K562 (cell line): Measurements from ENCODE around the gene PPP4C. TPM values are rescaled to one million over a fixed set of nuclear protein-coding genes. Genes with fewer than 3 reads are reported as not detected.

Experiments
- ATAC-seq: fragments of 200-7000 bp; cut with Tn5 transposase; 3 replicates; pipeline ENCODE4 v1.9.1; 2020; ENCODE audit warnings: moderate library complexity
- BruUV-seq: library from RNA; stranded (reverse); fragments of 400-500 nt; replicated peaks from 2 replicates; lab custom pipeline; 2021; lab: Mats Ljungman, UMichigan
- CTCF ChIA-PET: fragments of 300-600 bp; formaldehyde crosslinking; extraction: SDS; loops from one replicate; lab custom pipeline; 2021; ENCODE audit warnings: low intra/inter-chr PET ratio; lab: Yijun Ruan, JAX
- POLR2A ChIA-PET: fragments of 300-600, 350-650 bp; sonication (Branson Sonifier 250); formaldehyde crosslinking; extraction: SDS; loops from one replicate; lab custom pipeline; 2021; ENCODE audit warnings: antibody characterized with exemption, inconsistent platforms; lab: Yijun Ruan, JAX
- DNase-seq, 4 experiments: peaks; one replicate each; pipeline versions ENCODE4 v3.0.0 to v3.0.0-alpha.2; 2011 to 2018; ENCODE audit warnings: low spot score in 3 of 4, mixed read lengths in 3 of 4; ENCODE audit errors: extremely low read depth in 1 of 4
- FAIRE-seq: peaks from 2 replicates; lab custom pipeline; 2011; peaks lifted over from hg19 to GRCh38; lab: Jason Lieb, UNC
- H2AFZ ChIP-seq: 2 replicates; pipeline ENCODE4 v1.6.0; 2011; ENCODE audit warnings: low read depth, low read length, control low read depth, inconsistent platforms
- H3K27ac ChIP-seq: fragments of 200-600 bp; 3 replicates; pipeline ENCODE4 v1.8.0; 2011; ENCODE audit warnings: low read depth, mild to moderate bottlenecking, control low read depth, inconsistent platforms, low read length, moderate library complexity, mixed read lengths; ENCODE audit errors: extremely low read depth
- H3K27me3 ChIP-seq, 2 experiments: fragments of 300-600 bp in 1 of 2; 2 replicates in 1 of 2; 3 replicates in 1 of 2; pipeline versions ENCODE4 v1.6.0 to v1.8.0; 2011; ENCODE audit warnings: inconsistent platforms in 2 of 2, low read length in 2 of 2, mild to moderate bottlenecking in 1 of 2, mixed read lengths in 1 of 2, moderate library complexity in 1 of 2; ENCODE audit not compliant: control insufficient read depth in 2 of 2, insufficient read depth in 2 of 2
- H3K36me3 ChIP-seq: fragments of 300-600 bp; 3 replicates; pipeline ENCODE4 v1.8.0; 2011; ENCODE audit warnings: mild to moderate bottlenecking, low read length, inconsistent platforms; ENCODE audit not compliant: control insufficient read depth, insufficient read depth
- H3K4me1 ChIP-seq, 2 experiments: fragments of 200-600 bp in 1 of 2; replicated peaks in 1 of 2; 2 replicates in 1 of 2; 3 replicates in 1 of 2; pipeline versions ENCODE4 v1.5.1 to v1.8.0; 2011; ENCODE audit warnings: inconsistent platforms in 2 of 2, low read length in 2 of 2, mild to moderate bottlenecking in 1 of 2, mixed read lengths in 1 of 2, moderate library complexity in 1 of 2; ENCODE audit not compliant: control insufficient read depth in 2 of 2, insufficient read depth in 2 of 2
- H3K4me2 ChIP-seq: 2 replicates; pipeline ENCODE4 v1.6.1; 2011; ENCODE audit warnings: low read length, control low read depth, inconsistent platforms, mixed read lengths; ENCODE audit not compliant: insufficient read depth
- H3K4me3 ChIP-seq: fragments of 200-600 bp; sonication (generic), shearing (Covaris generic); 2 replicates; pipeline ENCODE4 v1.5.1; 2016; ENCODE audit warnings: control low read depth, inconsistent platforms
- H3K79me2 ChIP-seq: fragments of 200-600 bp; 3 replicates; pipeline ENCODE4 v1.8.0; 2011; ENCODE audit warnings: low read length, inconsistent platforms; ENCODE audit not compliant: control insufficient read depth, insufficient read depth
- H3K9ac ChIP-seq, 2 experiments: 2 replicates each; pipeline versions ENCODE4 v1.6.0 to v1.6.1; 2011; ENCODE audit warnings: low read depth in 2 of 2, low read length in 2 of 2, control low read depth in 1 of 2, inconsistent platforms in 1 of 2, mild to moderate bottlenecking in 1 of 2, mixed read lengths in 1 of 2; ENCODE audit not compliant: insufficient read depth in 1 of 2
- H3K9me1 ChIP-seq: one replicate; pipeline ENCODE4 v1.6.0; 2011; ENCODE audit warnings: inconsistent platforms, mild to moderate bottlenecking, low read length, moderate library complexity; ENCODE audit not compliant: control insufficient read depth, insufficient read depth
- H3K9me3 ChIP-seq: replicated peaks from 2 replicates; pipeline ENCODE4 v1.5.1; 2011; ENCODE audit warnings: low read depth, low read length, inconsistent platforms; ENCODE audit not compliant: control insufficient read depth, insufficient read depth
- H4K20me1 ChIP-seq: replicated peaks from 2 replicates; pipeline ENCODE4 v1.6.1; 2011; ENCODE audit warnings: low read length, inconsistent platforms, mixed read lengths; ENCODE audit not compliant: control insufficient read depth, insufficient read depth
- NFE2 ChIP-seq: IDR thresholded peaks from 2 replicates; pipeline ENCODE4 v1.6.1; 2014; ENCODE audit warnings: antibody characterized with exemption, low read depth
- NFRKB ChIP-seq: fragments of 450-650 bp; IDR thresholded peaks from 2 replicates; pipeline ENCODE4 v1.6.1; 2016; ENCODE audit warnings: low read depth
- PHB2 ChIP-seq: fragments of 450-650 bp; IDR thresholded peaks from 2 replicates; pipeline ENCODE4 v1.6.1; 2017; ENCODE audit warnings: low read depth
- RHOXF2B ChIP-seq: fragments of 250-450 bp; sonication (Bioruptor Pico); conservative IDR thresholded peaks from 2 replicates; pipeline ENCODE4 v1.5.1; 2021
- STAG1 ChIP-seq: sonication (generic); formaldehyde crosslinking; IDR thresholded peaks from 2 replicates; pipeline ENCODE4 v1.5.0; 2020; ENCODE audit warnings: missing genetic modification reagents, borderline replicate concordance
- TRIM25 ChIP-seq: fragments of 450-650 bp; IDR thresholded peaks from 2 replicates; pipeline ENCODE4 v1.7.0; 2016; ENCODE audit warnings: borderline replicate concordance
- ZBTB1 ChIP-seq: sonication (generic); formaldehyde crosslinking; IDR thresholded peaks from 2 replicates; pipeline ENCODE4 v1.8.1; 2023; ENCODE audit warnings: missing genetic modification reagents, low read depth, mild to moderate bottlenecking, borderline replicate concordance
- ZBTB34 ChIP-seq: fragments of 250-450 bp; sonication (Bioruptor Pico); IDR thresholded peaks from 2 replicates; pipeline ENCODE4 v1.8.0; 2021; ENCODE audit warnings: mild to moderate bottlenecking, moderate library complexity
- ZNF280B ChIP-seq: fragments of 250-450 bp; sonication (Bioruptor Pico); IDR thresholded peaks from 2 replicates; pipeline ENCODE4 v1.5.1; 2021; ENCODE audit warnings: mild to moderate bottlenecking
- WGBS: fragments of 100-300 bp; shearing (Covaris generic); methylation state at CpG from one replicate; pipeline ENCODE4 v1.1.6; 2016; ENCODE audit warnings: low coverage, mixed read lengths; ENCODE audit not compliant: insufficient coverage; ENCODE audit errors: missing lambda C conversion rate; 5-methylcytosine and 5-hydroxymethylcytosine counted together
- in situ Hi-C: fragments of 300-500 bp; cut with MboI; formaldehyde crosslinking; loops from 4 replicates; pipeline ENCODE4 v1.15.0; 2018; ENCODE audit warnings: inconsistent platforms, mixed read lengths
- intact Hi-C: fragments of 100-400 bp; cut with micrococcal nuclease; formaldehyde crosslinking; loops from 2 replicates; pipeline ENCODE4 v1.14.2; 2022
- polyA plus RNA-seq, 8 experiments: library from polyadenylated mRNA; depleted of rRNA in 4 of 8; stranded (reverse) in 5 of 8; unstranded in 3 of 8; fragments of >200 nt; fragmentation: Nextera tagmentation in 2 of 8; fragmentation: Illumina TruSeq in 1 of 8; extraction: Ambion mirVana in 2 of 8; extraction: Trizol in 1 of 8; gene quantifications; 2 replicates each; pipeline versions ENCODE4 v1.2.1 to v1.2.3, GENCODE V29; 2011 to 2014; ENCODE audit warnings: inconsistent platforms in 1 of 8, missing spikeins in 1 of 8
- total RNA-seq, 7 experiments: library from RNA; depleted of rRNA in 6 of 7; stranded (reverse); fragments of >200 nt in 6 of 7; fragmentation: Illumina TruSeq in 2 of 7; extraction: Trizol in 2 of 7; gene quantifications; 2 replicates each; pipeline versions ENCODE4 v1.2.1 to v1.2.3, GENCODE V29; 2011 to 2021; ENCODE audit warnings: low replicate concordance in 1 of 7
- TF ChIP-seq, protein P1 (sequence below): fragments of 450-650 bp; formaldehyde crosslinking; conservative IDR thresholded peaks from 2 replicates; pipeline ENCODE4 v1.4.0; 2022; ENCODE audit warnings: mild to moderate bottlenecking, missing genetic modification characterization
- TF ChIP-seq, protein P2 (sequence below), 2 experiments: IDR thresholded peaks; 2 replicates each; pipeline ENCODE4 v1.6.1; 2011; ENCODE audit warnings: borderline replicate concordance in 1 of 2, control low read depth in 1 of 2, low read depth in 1 of 2, low read length in 1 of 2, mild to moderate bottlenecking in 1 of 2, mixed read lengths in 1 of 2, moderate library complexity in 1 of 2; ENCODE audit not compliant: insufficient read depth in 1 of 2, insufficient read length in 1 of 2, poor library complexity in 1 of 2, severe bottlenecking in 1 of 2; ENCODE audit errors: extremely low read depth in 1 of 2

Gene PPP4C
- total and polyA plus RNA-seq, 9 of the 15 experiments (the other 6 are each of a cell fraction or from before 2014, with no cell fraction given) = 3.5 to 183 (median 131) TPM

DNA sequence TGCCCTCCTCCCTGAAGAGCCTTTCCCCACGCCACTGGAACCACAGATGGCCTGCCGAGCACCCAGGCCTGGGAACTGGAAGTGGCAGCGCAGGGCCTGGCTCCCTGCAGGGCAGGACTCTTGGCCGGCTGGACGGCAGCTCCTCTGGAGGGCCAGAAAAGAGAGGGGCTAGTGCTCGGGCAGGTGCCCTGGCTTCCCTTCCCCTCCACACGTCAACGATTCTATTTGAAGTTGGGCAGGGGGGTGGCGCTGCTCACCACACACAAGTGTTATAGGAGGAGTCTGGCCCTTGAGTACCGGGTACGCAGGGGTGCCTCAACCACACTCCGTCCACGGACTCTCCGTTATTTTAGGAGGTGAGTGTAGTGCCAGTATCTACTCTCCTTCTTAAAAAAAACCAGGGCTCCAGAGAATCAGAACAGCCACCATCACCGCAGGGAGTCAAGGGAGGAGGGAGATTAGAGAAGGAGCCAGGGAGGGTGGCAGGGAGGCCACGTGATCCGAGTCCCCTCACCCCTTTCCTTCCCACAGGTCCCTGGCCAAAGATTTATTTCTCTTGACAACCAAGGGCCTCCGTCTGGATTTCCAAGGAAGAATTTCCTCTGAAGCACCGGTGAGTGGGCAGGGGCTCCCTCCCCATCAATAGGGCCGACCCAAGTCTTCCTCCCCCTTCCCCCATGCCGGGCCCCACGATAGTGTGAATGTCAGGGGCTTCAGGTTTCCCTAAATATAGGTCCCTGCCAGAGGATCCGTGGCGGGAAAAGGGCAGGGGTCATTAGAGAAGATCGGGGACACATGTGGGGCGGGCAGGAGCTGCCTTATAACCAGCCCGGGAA is 11.7 kb upstream of the PPP4C start (continued):
- TF ChIP-seq TRIM25 = no peak

- H3K4me1 ChIP-seq = peaks cover 41 to 60% of the 10 kb centered on the region in 2 experiments
- peak overlapping the region; percentile 88 for H3K4me3 ChIP-seq
- FAIRE-seq (no peak), DNase-seq (peak in 1 of 4 experiments; percentile 52), ATAC-seq (peak; percentile 4; the same call in 1 of the 3 replicates)
- H2AFZ ChIP-seq = peak overlapping the region; percentile 86
- peak overlapping the region; percentile 92 for H3K4me2 ChIP-seq
- POLR2A ChIA-PET = interaction anchor here (0.6 to 2.7 kb wide), 10 partner anchors 8 to 647 kb away, joined by 3 to 29 read pairs (median 6); partner anchors contain the start of gene TBX6
- no peaks in the 10 kb centered on the region for H3K27me3 ChIP-seq
- H3K9ac ChIP-seq = peak overlapping the region; percentile 93 to 100
- in situ Hi-C loops = no loop called here
- peaks cover 37% of the 10 kb centered on the region for H4K20me1 ChIP-seq
- H3K79me2 ChIP-seq = peaks cover 65% of the 10 kb centered on the region
- CTCF ChIA-PET = no interaction called here
- H3K9me1 ChIP-seq = peaks cover 14% of the 10 kb centered on the region
- BruUV-seq = no TSS peak
- H3K36me3 ChIP-seq = peaks cover 36% of the 10 kb centered on the region
- 0% methylated on average over 18 of the region's 25 CpGs for WGBS
- H3K9me3 ChIP-seq = no peaks in the 10 kb centered on the region
- intact Hi-C loops = loop anchor here (10.0 kb wide), 2 partner anchors 310 to 590 kb away; partner anchors contain the start of genes FBRS, MYL11, PRR14 and TBC1D10B
- H3K27ac ChIP-seq = peak overlapping the region; percentile 99
- TF ChIP-seq STAG1 (CRISPR knock-in tag) (no peak), ZBTB34 (CRISPR knock-in tag) (0 out of 2 replicates have a peak, but pooled peaks have one; percentile 20), NFRKB (0 out of 2 replicates have a peak, but pooled peaks have one; percentile 15), NFE2 (no peak), ZNF280B (no peak), RHOXF2B (no peak), PHB2 (no peak), ZBTB1 (CRISPR knock-in tag) (no peak)
- TF ChIP-seq, protein P1, sequence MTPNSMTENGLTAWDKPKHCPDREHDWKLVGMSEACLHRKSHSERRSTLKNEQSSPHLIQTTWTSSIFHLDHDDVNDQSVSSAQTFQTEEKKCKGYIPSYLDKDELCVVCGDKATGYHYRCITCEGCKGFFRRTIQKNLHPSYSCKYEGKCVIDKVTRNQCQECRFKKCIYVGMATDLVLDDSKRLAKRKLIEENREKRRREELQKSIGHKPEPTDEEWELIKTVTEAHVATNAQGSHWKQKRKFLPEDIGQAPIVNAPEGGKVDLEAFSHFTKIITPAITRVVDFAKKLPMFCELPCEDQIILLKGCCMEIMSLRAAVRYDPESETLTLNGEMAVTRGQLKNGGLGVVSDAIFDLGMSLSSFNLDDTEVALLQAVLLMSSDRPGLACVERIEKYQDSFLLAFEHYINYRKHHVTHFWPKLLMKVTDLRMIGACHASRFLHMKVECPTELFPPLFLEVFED (CRISPR knock-in tag) = no peak
- TF ChIP-seq, protein P2, sequence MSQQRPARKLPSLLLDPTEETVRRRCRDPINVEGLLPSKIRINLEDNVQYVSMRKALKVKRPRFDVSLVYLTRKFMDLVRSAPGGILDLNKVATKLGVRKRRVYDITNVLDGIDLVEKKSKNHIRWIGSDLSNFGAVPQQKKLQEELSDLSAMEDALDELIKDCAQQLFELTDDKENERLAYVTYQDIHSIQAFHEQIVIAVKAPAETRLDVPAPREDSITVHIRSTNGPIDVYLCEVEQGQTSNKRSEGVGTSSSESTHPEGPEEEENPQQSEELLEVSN (IDR thresholded peaks at IDR 0.05; ENCODE audit: borderline replicate concordance in 1 of 2, extremely low read depth in 1 of 2, insufficient read depth in 1 of 2, insufficient read length in 1 of 2, low read depth in 1 of 2, low read length in 1 of 2, poor library complexity in 1 of 2, severe bottlenecking in 1 of 2) = peak in 1 of 2 experiments; percentile 5
Measured at GRCh38 chr16:30064729-30065101, 11.1 kb upstream of the PPP4C start.
